Small intestine (tissue), 7 donors: Measurements from ENCODE around the gene GFOD2. TPM values are rescaled to one million over a fixed set of nuclear protein-coding genes. Genes with fewer than 3 reads are reported as not detected.

ENCODE experiments used
- DNase-seq, 2 donors: peaks; one replicate each; pipeline versions ENCODE4 v3.0.0 to v3.0.0-alpha.2; 2013
- FAIRE-seq: peaks from 2 replicates; lab custom pipeline; 2012; peaks lifted over from hg19 to GRCh38; lab: Jason Lieb, UNC
- H3K27ac ChIP-seq, 3 donors: one replicate each; pipeline ENCODE4 v1.5.1; 2013; ENCODE audit warnings: low read length in 2 of 3, mild to moderate bottlenecking in 2 of 3, control low read depth in 1 of 3, inconsistent platforms in 1 of 3, low read depth in 1 of 3, moderate library complexity in 1 of 3
- H3K27me3 ChIP-seq, 3 donors: one replicate each; pipeline ENCODE4 v1.6.1; 2013; ENCODE audit warnings: low read length in 3 of 3, inconsistent platforms in 1 of 3; ENCODE audit not compliant: control insufficient read depth in 3 of 3, insufficient read depth in 3 of 3
- H3K36me3 ChIP-seq, 3 donors: one replicate each; pipeline ENCODE4 v1.6.1; 2013; ENCODE audit warnings: low read length in 3 of 3, inconsistent platforms in 1 of 3, low read depth in 1 of 3, mild to moderate bottlenecking in 1 of 3, moderate library complexity in 1 of 3; ENCODE audit not compliant: control insufficient read depth in 3 of 3, insufficient read depth in 2 of 3
- H3K4me1 ChIP-seq, 3 donors: one replicate each; pipeline ENCODE4 v1.6.1; 2013; ENCODE audit warnings: low read length in 2 of 3, inconsistent platforms in 1 of 3, low read depth in 1 of 3, mild to moderate bottlenecking in 1 of 3, moderate library complexity in 1 of 3; ENCODE audit not compliant: control insufficient read depth in 3 of 3, insufficient read depth in 2 of 3
- H3K4me3 ChIP-seq, 3 donors: one replicate each; pipeline ENCODE4 v1.5.1; 2013; ENCODE audit warnings: low read length in 3 of 3, control low read depth in 1 of 3, inconsistent platforms in 1 of 3, low read depth in 1 of 3, mild to moderate bottlenecking in 1 of 3, moderate library complexity in 1 of 3
- H3K9me3 ChIP-seq, 2 donors: one replicate each; pipeline ENCODE4 v1.6.1; 2013; ENCODE audit warnings: low read depth in 1 of 2, low read length in 1 of 2; ENCODE audit not compliant: control insufficient read depth in 2 of 2, insufficient read depth in 1 of 2
- WGBS, 3 donors: extraction: QIAGEN DNeasy Blood & Tissue Kit; methylation state at CpG; one replicate each; pipeline ENCODE4 v1.1.7; 2013; 5-methylcytosine and 5-hydroxymethylcytosine counted together
- polyA plus RNA-seq, 4 donors: library from polyadenylated mRNA; stranded (reverse) in 3 of 4; unstranded in 1 of 4; fragments of 200-250 nt in 3 of 4; fragments of 120-200 nt in 1 of 4; gene quantifications; one replicate each; pipeline versions ENCODE4 v1.2.1 to v1.2.3, GENCODE V29; 2013
- donor health status: healthy with polysubstance abuse.
- donor health status: control.
- donor health status: control.
- donor health status: Bipolar disorder and iron deficiency.
- donor health status: healthy.

GFOD2 gene
- polyA plus RNA-seq, 4 donors = 4.8 to 28.6 (median 12.0) TPM

DNA sequence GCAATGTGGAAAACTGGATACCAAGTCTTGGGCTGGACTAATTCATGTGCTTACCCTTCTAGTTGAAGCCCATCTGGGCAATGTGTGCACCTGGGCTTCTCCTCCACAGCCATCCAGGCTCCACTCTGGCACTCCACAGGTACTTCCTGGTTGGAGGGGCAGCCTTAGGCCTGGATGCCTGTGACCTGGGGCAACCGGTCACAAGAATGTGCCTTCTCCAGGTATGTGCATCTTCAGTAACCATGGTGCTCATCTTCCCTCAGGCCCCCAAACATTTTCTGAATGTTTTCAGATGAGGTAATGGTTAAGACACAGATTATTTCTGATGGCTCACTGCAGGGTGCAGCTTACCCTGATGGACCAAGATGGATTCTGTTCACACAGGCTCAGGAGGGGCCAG is 41.4 kb downstream of the GFOD2 start:
- WGBS, 3 donors = 92 to 100% (median 99%) methylated on average over 1 of the region's 1 CpG
- FAIRE-seq (no peak), DNase-seq (no peak)
- Histone ChIP-seq H3K27me3 (peaks cover 0 to 35% (median 0%) of the 10 kb centered on the region in 3 donors), H3K9me3 (no peaks in the 10 kb centered on the region), H3K36me3 (peaks cover 0 to 9% (median 3%) of the 10 kb centered on the region in 3 donors), H3K27ac (no peak overlapping the region), H3K4me3 (no peak overlapping the region), H3K4me1 (peaks cover 0 to 3% (median 0%) of the 10 kb centered on the region in 3 donors)

DNA sequence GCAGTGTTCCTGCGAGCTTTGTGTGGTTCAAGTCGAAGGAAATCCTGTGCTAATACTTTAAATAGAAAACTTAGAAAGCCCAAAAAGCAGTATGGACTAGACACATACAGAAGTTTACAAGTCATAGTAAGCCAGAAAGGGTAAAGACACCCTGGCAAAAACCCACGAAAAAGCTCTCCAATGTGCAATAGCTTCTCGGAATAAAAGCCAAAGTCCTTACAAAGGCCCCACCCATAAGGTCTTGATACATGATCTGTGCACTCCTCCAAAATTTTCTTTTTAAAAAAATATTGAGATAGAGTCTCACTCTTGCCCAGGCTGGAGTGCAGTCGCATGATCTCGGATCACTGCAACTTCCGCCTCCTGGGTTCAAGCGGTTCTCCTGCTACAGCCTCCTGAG is 42.2 kb downstream of the GFOD2 start:
- H3K36me3 ChIP-seq = peaks cover 0 to 9% (median 3%) of the 10 kb centered on the region in 3 donors
- H3K27me3 ChIP-seq = peaks cover 0 to 38% (median 0%) of the 10 kb centered on the region in 3 donors
- WGBS, 3 donors = 67 to 76% (median 74%) methylated on average over 8 of the region's 8 CpGs
- no peak for DNase-seq
- peaks cover 0 to 3% (median 0%) of the 10 kb centered on the region in 3 donors for H3K4me1 ChIP-seq
- no peak for FAIRE-seq
- H3K4me3 ChIP-seq = no peak overlapping the region
- no peak overlapping the region for H3K27ac ChIP-seq
- no peaks in the 10 kb centered on the region for H3K9me3 ChIP-seq

DNA sequence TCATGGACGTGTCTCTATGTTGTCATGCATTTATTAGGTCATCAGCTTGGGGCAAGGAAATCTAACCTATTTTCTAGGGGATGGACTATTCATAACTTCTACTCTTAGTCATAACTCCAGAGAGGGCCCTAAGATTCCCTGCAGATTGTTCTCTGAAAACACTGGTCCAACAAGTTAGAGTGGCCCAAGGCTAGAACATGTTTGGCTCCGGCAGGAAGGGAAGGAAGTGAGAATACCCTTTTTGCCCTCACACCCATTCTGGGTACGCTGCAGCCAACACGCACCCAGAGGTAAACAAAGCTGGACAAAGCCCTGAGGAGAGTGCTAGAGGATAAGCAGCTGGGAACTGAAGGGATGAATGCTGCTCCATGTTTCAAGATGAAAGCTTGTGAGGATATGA is 42.6 kb downstream of the GFOD2 start:
- FAIRE-seq = no peak
- peaks cover 0 to 3% (median 0%) of the 10 kb centered on the region in 3 donors for H3K4me1 ChIP-seq
- 82 to 86% (median 84%) methylated on average over 4 of the region's 4 CpGs for WGBS, 3 donors
- H3K27ac ChIP-seq = no peak overlapping the region
- peaks cover 0 to 9% (median 3%) of the 10 kb centered on the region in 3 donors for H3K36me3 ChIP-seq
- H3K27me3 ChIP-seq = peaks cover 0 to 34% (median 0%) of the 10 kb centered on the region in 3 donors
- no peaks in the 10 kb centered on the region for H3K9me3 ChIP-seq
- H3K4me3 ChIP-seq = no peak overlapping the region
- DNase-seq = no peak

DNA sequence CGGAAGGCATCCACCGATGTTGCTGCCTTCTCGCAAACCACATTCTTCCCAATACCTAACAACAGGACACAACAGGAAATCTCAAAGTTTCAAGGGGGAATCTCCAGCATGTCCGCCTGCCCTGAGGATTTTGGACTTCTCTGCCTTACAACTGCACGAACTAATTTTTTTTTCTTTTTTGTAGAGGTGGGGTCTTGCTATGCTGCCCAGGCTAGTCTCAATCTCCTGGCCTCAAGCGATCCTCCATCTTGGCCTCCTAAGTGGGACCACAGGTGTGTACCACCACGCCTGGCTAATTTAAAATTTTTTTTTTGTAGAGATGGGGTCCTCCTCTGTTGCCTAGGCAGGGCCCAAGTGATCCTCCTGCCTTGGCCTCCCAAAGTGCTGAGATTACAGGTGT is 43.1 kb downstream of the GFOD2 start:
- H3K4me1 ChIP-seq = peaks cover 0 to 3% (median 0%) of the 10 kb centered on the region in 3 donors
- H3K4me3 ChIP-seq = no peak overlapping the region
- peaks cover 0 to 32% (median 0%) of the 10 kb centered on the region in 3 donors for H3K27me3 ChIP-seq
- FAIRE-seq (no peak), DNase-seq (no peak)
- H3K9me3 ChIP-seq = no peaks in the 10 kb centered on the region
- no peak overlapping the region for H3K27ac ChIP-seq
- 96 to 99% (median 96%) methylated on average over 7 of the region's 7 CpGs for WGBS, 3 donors
- H3K36me3 ChIP-seq = peaks cover 0 to 9% (median 2%) of the 10 kb centered on the region in 3 donors

DNA sequence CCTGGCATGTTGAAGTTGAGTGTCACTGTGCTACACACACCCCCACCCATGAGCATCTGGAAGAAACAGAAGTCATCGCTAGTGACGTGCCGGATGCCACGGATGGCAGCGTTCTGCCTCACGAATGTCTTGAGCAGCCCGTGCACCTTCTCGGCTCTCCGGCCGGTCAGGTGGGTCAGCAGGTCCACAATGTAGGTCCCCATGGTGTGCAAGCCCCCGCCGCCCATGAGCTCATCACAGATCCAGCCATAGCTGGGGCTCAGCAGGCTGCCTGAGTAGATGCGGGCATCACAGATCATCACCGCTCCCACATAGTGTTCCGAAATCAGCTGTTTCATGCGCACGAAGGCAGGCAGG is 43.6 kb downstream of the GFOD2 start:
- DNase-seq (no peak), FAIRE-seq (no peak)
- peaks cover 0 to 9% (median 0%) of the 10 kb centered on the region in 3 donors for H3K36me3 ChIP-seq
- H3K9me3 ChIP-seq = no peaks in the 10 kb centered on the region
- no peak overlapping the region for H3K27ac ChIP-seq
- H3K27me3 ChIP-seq = peaks cover 0 to 34% (median 0%) of the 10 kb centered on the region in 3 donors
- 94 to 98% (median 96%) methylated on average over 17 of the region's 17 CpGs for WGBS, 3 donors
- H3K4me1 ChIP-seq = peaks cover 0 to 3% (median 0%) of the 10 kb centered on the region in 3 donors
- H3K4me3 ChIP-seq = no peak overlapping the region

DNA sequence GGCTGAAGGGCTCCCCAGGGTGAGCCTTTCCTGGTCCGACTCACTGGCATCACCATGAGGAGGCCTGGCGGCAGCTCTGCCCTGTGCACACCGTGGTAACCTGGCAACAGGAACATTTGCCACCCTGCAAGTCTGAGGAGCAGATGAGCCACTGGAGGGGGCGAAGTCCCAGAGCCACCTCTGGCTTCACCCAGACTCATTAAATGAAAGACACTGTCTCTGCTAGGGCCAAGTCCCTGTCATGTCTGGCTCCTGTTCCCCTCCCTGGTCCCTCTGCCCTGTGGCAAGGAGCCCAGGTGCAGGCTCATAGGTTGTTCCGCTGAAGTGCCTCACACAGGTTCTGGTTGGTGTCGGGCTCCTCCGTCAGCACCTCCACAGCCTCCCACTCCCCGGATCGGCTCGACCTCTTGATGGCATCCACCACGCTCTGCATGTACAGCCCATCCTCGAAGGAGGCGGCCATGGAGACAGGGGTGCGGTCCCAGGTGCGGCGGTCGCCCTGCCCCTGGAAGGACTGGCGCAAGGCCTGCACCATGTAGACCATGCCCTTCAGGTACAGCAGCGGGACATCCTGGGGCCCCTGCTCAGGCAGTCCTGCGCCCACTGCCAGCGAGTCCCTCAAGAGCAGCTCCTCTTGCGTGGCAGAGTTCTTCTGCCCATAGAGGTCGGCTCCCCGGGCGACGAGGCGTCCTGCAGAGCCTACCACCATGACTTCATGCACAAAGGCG is 44.1 kb downstream of the GFOD2 start:
- Histone ChIP-seq H3K36me3 (peaks cover 0 to 9% (median 0%) of the 10 kb centered on the region in 3 donors), H3K4me1 (peaks cover 0 to 3% (median 0%) of the 10 kb centered on the region in 3 donors), H3K9me3 (no peaks in the 10 kb centered on the region), H3K27ac (peak overlapping the region in 1 of 3 donors; percentile 72), H3K27me3 (peaks cover 0 to 36% (median 0%) of the 10 kb centered on the region in 3 donors), H3K4me3 (no peak overlapping the region)
- WGBS, 3 donors = 60 to 93% (median 74%) methylated on average over 28 of the region's 28 CpGs
- FAIRE-seq (no peak), DNase-seq (peak in 1 of 2 donors; percentile 74)

DNA sequence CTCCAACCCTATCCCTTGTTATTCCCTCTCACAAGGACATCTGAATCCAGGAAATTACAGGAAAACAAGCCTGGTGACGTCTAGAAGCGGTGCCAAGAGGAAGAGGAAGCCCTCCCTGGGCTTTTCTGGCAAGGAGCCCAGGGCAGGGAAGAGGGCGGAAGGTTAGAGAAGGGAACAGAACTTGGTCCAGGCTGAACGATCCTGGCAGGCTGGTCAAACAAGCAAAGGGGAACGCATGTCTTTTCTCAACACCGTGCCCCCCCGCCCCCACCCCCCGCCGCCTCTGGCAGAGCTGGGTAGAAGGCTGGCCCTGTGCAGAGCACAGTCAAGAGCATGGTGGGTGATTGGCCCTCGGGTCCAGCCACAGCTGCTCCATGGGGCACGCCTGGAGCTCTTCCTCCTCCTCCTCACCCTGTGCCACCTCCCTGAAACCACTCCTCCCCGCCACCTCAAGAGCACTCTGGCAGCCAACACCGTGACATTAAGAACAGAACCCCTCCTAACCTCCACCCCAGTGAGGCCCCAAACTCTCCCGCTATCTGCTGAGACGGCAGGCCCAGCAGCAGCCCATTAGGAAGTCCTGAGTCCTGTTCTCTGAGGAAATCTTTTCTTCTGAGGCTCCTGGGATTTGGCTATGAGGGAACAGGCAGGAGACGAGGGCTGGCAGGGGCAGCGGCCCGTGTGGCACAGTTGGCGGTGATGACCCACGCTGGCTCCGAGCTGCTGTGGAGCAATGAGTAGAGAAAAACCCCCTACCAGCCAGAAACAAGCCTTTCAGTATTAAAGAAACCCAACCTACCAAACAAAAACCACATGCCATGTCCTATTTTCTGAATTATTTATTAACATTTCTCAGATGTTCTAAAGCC is 45.2 kb downstream of the GFOD2 start:
- 38 to 50% (median 38%) methylated on average over 18 to 21 of the region's 21 CpGs for WGBS, 3 donors
- Histone ChIP-seq H3K9me3 (no peaks in the 10 kb centered on the region), H3K36me3 (peaks cover 0 to 9% (median 0%) of the 10 kb centered on the region in 3 donors), H3K27me3 (peaks cover 0 to 43% (median 0%) of the 10 kb centered on the region in 3 donors), H3K27ac (peak overlapping the region in 1 of 3 donors; percentile 72), H3K4me1 (peaks cover 0 to 3% (median 0%) of the 10 kb centered on the region in 3 donors), H3K4me3 (no peak overlapping the region)
- FAIRE-seq (no peak), DNase-seq (peak in 1 of 2 donors; percentile 77)
